RCC 7860 (cell line): ENCODE measurements around the gene ZNF473.

ENCODE experiments used
- DNase-seq: peaks from one replicate; pipeline ENCODE4 v3.0.0-alpha.2; 2015; ENCODE audit warnings: low spot score
- FAIRE-seq: peaks from 2 replicates; lab custom pipeline; 2012; peaks lifted over from hg19 to GRCh38; lab: Jason Lieb, UNC

Gene ZNF473

GRCh38 chr19:50003254-50003788, 22.5 kb upstream of the ZNF473 start:
- no peak for FAIRE-seq
- DNase-seq = no peak

GRCh38 chr19:50003810-50004419, 21.9 kb upstream of the ZNF473 start:
- FAIRE-seq (peak; percentile 96), DNase-seq (peak; percentile 94)

- DNase-seq (no peak), FAIRE-seq (no peak)
These were observed 20.4 kb upstream of the ZNF473 start for GRCh38 chr19:50005428-50005827.

- DNase-seq (no peak), FAIRE-seq (no peak)
These were observed 18.6 kb upstream of the ZNF473 start for GRCh38 chr19:50007170-50007569.

GRCh38 chr19:50007947-50008346, 17.9 kb upstream of the ZNF473 start:
- DNase-seq (no peak), FAIRE-seq (no peak)

GRCh38 chr19:50008532-50008931, 17.3 kb upstream of the ZNF473 start:
- FAIRE-seq = no peak
- no peak for DNase-seq

GRCh38 chr19:50016225-50016807, 9.5 kb upstream of the ZNF473 start:
- DNase-seq = no peak
- no peak for FAIRE-seq

GRCh38 chr19:50020481-50020880, 5.3 kb upstream of the ZNF473 start:
- FAIRE-seq = peak; percentile 26

GRCh38 chr19:50022823-50023222, 3.0 kb upstream of the ZNF473 start:
- FAIRE-seq = no peak
- DNase-seq = no peak

More at GRCh38 chr19:50020481-50020880, 5.3 kb upstream of the ZNF473 start:
- peak; percentile 74 for DNase-seq

GRCh38 chr19:50024719-50025021, 1.1 kb upstream of the ZNF473 start:
- DNase-seq (no peak), FAIRE-seq (no peak)

GRCh38 chr19:50025022-50025793, 597 bp upstream of the ZNF473 start, which contains the start of gene VRK3:
Gene VRK3 (minus strand): TSS chr19:50025372. CDS start chr19:50016162, 9,210 bp downstream.
- DNase-seq (peak; percentile 99), FAIRE-seq (peak; percentile 87)

GRCh38 chr19:50026550-50026906, 723 bp downstream of the ZNF473 start:
- FAIRE-seq (no peak), DNase-seq (no peak)

- FAIRE-seq (no peak), DNase-seq (no peak)
These were observed 4.4 kb downstream of the ZNF473 start for GRCh38 chr19:50030225-50030624.

GRCh38 chr19:50030937-50031336, 5.1 kb downstream of the ZNF473 start:
- no peak for FAIRE-seq
- no peak for DNase-seq

- FAIRE-seq = no peak
- no peak for DNase-seq
These were observed 11.1 kb downstream of the ZNF473 start for GRCh38 chr19:50036908-50037307.

- FAIRE-seq (no peak), DNase-seq (no peak)
These were observed 14.2 kb downstream of the ZNF473 start for GRCh38 chr19:50039968-50040367.

- FAIRE-seq = no peak
These were observed 15.2 kb downstream of the ZNF473 start for GRCh38 chr19:50040967-50041366.

GRCh38 chr19:50042363-50043024, 16.7 kb downstream of the ZNF473 start:
- FAIRE-seq (no peak), DNase-seq (no peak)

More at GRCh38 chr19:50040967-50041366, 15.2 kb downstream of the ZNF473 start:
- no peak for DNase-seq

GRCh38 chr19:50043967-50044366, 18.2 kb downstream of the ZNF473 start:
- FAIRE-seq (no peak), DNase-seq (no peak)

- FAIRE-seq = no peak
These were observed 19.1 kb downstream of the ZNF473 start for GRCh38 chr19:50044922-50045321.

More at GRCh38 chr19:50044922-50045321, 19.1 kb downstream of the ZNF473 start:
- no peak for DNase-seq
